HG03457 (cell line): Measurements from ENCODE around the gene IKBIP.
"Not testable (repeated sequence)": the region's sequence is repeated elsewhere in the genome, so short reads cannot be mapped to it uniquely, and the experiment has no call there.

ENCODE experiments used
- ATAC-seq: cut with Tn5 transposase; IDR thresholded peaks from one replicate; pipeline ENCODE4 v1.9.1; 2021; ENCODE audit warnings: moderate number of reproducible peaks; ENCODE audit not compliant: unreplicated experiment

The IKBIP gene

DNA sequence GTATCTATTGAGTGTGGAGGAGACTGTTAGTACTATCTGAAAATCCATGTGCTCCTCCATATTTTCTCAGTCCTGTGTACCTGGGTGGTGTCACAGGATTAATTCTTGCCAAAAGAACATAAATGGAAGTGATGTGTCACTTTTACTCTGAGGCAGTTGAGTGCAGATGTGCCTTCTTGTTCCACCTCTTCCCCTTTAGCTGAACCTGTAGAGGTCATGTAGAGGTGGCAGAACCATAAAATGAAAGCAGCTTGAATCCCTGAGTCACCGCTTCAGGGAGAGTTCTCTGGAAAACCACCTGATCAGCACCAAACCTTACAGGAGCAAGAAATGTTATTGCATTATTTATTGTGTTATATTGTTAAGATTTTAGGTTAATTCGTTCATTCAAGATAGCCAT is 65.8 kb downstream of the IKBIP start:
- ATAC-seq = no peak

DNA sequence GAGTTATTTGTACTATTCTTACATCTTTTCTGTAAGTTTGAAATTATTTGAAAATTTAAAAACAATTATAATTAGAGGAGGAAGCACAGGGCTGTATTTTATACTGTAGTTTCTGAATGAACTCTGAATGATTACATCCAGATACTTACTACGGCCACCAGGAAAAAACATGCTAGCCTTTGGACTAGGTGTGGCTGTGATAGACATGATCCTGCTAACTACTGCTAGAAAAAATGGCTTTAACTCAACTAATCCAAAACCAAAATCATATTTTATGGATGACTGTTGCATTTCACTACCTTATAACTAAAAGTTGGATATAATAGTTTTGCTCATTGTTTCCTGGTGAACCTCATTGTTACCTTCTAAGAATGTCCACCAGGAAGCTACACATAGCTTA is 66.2 kb downstream of the IKBIP start:
- no peak for ATAC-seq

DNA sequence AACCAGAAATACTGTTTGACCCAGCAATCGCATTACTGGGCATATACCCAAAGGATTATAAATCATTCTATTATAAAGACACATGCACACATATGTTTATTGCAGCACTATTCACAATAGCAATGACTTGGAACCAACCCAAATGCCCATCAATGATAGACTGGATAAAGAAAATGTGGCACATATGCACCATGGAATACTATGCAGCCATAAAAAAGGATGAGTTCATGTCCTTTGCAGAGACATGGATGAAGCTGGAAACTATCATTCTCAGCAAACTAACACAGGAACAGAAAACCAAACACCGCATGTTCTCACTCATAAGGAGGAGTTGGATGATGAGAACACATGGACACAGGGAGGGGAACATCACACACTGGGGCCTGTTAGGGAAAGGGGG is 67.8 kb downstream of the IKBIP start:
- ATAC-seq = not testable (repeated sequence)

DNA sequence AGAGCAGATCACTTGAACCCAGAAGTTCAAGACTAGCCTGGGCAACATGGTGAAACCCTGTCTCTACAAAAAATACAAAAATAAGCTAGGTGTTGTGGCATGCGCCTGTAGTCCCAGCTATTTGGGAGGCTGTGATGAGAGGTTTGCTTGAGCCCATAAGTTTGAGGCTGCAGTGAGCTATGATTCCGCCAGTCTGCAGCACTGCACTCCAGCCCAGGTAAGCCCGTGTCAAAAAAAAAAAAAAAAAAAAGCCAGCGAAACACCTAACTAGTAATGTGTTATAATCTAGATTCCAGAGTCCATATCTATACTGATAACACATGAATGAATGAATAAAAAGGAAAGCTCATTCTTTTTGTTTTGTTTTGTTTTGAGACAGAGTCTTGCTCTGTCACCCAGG is 69.6 kb downstream of the IKBIP start:
- ATAC-seq = no peak
